Epithelial cell of proximal tubule (primary cell): ENCODE data around the gene NBAS. TPM values are rescaled to one million over a fixed set of nuclear protein-coding genes. Genes with fewer than 3 reads are reported as not detected.
"Not testable (repeated sequence)": the region's sequence is repeated elsewhere in the genome, so short reads cannot be mapped to it uniquely, and the experiment has no call there.

Experiments used
- DNase-seq: peaks from one replicate; pipeline ENCODE4 v3.0.0-alpha.2; 2011; ENCODE audit warnings: low read depth
- H3K4me3 ChIP-seq: 2 replicates; pipeline ENCODE4 v1.5.1; 2011; ENCODE audit warnings: low read depth, mild to moderate bottlenecking, low read length
- total RNA-seq: library from RNA; depleted of rRNA; stranded (reverse); fragments of >200 nt; gene quantifications from 2 replicates; pipeline ENCODE4 v1.2.3, GENCODE V29; 2015
- TF ChIP-seq, protein P1 (sequence below): conservative IDR thresholded peaks from 2 replicates; pipeline ENCODE4 v1.5.1; 2012; ENCODE audit warnings: low read depth, mild to moderate bottlenecking, low read length

The NBAS gene
- total RNA-seq, 1 donor from 2014 or later, result 48.4 TPM

DNA sequence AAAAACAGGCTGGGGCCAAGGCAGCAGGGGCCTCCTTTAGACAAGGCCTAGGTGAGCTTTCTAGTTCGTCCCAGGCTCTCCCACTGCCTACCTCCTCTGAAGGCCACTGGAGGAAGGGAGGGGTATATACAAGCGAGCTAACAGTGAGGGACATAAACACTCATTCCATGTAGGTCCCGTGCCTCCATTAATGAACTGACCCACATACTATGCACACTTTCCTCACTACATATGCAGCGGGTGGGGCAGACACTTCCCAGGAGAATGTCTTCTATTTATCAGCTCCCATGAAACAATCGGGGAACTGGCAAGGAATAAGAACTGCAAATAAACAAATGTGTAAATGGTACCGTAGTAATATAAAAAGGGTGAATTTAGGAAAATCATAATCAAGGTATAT lies 336.5 kb downstream of the NBAS start:
- no peak for DNase-seq
- TF ChIP-seq, protein P1, sequence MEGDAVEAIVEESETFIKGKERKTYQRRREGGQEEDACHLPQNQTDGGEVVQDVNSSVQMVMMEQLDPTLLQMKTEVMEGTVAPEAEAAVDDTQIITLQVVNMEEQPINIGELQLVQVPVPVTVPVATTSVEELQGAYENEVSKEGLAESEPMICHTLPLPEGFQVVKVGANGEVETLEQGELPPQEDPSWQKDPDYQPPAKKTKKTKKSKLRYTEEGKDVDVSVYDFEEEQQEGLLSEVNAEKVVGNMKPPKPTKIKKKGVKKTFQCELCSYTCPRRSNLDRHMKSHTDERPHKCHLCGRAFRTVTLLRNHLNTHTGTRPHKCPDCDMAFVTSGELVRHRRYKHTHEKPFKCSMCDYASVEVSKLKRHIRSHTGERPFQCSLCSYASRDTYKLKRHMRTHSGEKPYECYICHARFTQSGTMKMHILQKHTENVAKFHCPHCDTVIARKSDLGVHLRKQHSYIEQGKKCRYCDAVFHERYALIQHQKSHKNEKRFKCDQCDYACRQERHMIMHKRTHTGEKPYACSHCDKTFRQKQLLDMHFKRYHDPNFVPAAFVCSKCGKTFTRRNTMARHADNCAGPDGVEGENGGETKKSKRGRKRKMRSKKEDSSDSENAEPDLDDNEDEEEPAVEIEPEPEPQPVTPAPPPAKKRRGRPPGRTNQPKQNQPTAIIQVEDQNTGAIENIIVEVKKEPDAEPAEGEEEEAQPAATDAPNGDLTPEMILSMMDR, result no peak
- no peak overlapping the region for H3K4me3 ChIP-seq

DNA sequence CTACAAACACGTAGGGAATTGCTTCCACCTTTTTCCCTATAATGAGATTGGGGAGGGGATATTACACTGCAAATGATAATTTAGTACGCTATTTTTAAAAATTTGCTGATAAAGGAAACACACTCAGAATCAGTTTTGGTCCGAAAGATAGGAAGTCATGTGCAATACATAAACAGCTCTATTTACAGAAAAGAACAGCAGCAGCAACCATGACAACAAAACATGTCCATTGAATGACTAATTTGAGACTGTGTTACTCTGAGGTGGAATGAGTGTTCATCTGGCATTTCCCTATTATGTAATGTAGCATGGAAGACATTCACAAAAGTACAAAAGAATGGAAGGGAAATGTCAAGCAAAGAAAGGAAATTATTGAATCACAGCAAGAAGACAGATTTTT lies 337.2 kb downstream of the NBAS start:
- peak; percentile 78 for DNase-seq
- TF ChIP-seq, protein P1, result no peak
- H3K4me3 ChIP-seq, result no peak overlapping the region

GRCh38 chr2:15222856-15223255 lies 338.3 kb downstream of the NBAS start:
- no peak overlapping the region for H3K4me3 ChIP-seq
- TF ChIP-seq, protein P1, result no peak
- no peak for DNase-seq

DNA sequence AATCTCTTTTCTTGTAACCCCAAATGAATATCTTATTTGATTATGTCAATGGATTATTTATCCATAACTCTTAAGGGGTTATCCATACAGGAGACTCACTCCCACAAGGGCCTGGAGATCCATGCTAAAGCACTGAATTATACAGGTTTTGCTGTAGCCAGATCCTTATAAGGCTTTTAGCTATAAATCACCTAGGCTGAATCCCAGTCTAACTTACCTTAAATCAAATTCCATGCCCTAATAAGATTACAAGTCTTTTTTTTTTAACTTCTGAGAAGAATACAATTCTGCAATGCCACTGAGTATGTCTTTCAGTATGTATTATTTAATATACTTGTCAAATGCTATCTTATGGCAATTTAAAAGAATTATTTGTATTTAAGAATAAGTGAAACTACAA lies 340.5 kb downstream of the NBAS start:
- DNase-seq, result no peak
- no peak overlapping the region for H3K4me3 ChIP-seq
- TF ChIP-seq, protein P1, result no peak

DNA sequence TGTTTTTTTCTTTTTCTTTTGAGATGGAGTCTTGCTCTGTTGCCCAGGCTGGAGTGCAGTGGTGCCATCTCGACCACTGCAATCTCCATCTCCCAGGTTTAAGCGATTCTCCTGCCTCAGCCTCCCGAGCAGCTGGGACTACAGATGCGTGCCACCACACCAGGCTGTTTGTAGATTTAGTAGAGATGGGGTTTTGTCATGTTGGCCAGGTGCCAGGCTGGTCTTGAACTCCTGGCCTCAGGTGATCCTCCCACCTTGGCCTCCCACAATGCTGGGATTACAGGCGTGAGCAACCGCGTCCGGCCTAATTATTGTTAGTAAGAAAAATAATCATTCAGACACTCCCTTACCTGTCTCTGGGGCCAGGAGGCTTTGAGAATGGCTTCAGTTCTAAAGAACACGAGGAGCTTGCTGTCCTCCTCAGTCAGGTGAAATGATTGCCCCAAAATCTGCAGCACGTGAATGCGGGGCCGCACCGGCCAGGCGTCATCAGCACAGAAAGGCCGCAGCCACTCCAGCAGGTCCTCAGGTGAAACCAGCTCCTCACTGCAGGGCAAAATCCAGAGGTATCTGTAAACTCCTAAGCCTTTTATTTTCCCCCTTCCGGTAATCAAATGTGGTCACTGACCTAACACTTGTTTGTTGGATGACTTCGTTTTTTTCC lies 342.6 kb downstream of the NBAS start:
- no peak overlapping the region for H3K4me3 ChIP-seq
- TF ChIP-seq, protein P1, result no peak
- no peak for DNase-seq

DNA sequence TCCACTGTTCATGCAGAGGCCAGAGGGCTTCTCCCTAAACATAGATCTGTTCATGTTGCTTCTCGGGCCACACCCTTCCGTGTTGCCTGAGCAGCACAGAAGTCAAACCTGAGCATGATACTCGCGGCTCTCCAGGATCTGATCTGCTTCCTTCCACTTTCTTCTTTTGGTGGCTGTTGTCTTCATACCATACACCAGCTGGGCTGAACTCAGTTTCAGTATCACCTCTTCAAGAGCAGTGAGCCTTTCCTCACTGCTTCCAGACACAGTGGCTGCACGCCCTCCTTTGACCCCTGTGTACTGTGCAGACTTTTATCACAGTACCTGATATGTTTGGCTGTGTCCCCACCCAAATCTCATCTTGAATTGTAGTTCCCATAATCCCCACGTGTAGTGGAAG lies 348.9 kb downstream of the NBAS start:
- no peak overlapping the region for H3K4me3 ChIP-seq
- TF ChIP-seq, protein P1, result no peak
- no peak for DNase-seq

DNA sequence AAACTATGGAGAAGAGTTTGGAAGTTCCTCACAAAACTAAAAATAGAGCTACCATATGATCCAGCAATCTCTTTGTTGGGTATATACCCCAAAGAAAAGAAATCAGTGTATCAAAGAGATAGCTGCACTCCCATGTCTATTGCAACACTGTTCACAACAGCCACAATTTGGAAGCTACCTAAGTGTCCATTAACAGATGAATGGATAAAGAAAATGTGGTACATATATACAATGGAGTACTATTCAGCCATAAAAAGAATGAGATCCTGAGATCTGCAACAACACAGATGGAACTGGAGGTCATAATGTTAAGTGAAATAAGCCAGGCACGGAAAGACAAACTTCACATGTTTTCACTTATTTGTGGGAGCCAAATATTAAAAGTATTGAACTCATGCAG lies 350.6 kb downstream of the NBAS start:
- H3K4me3 ChIP-seq, DNase-seq: not testable (repeated sequence)
